ENCODE data around the gene PDLIM1. TPM values are rescaled to one million over a fixed set of nuclear protein-coding genes. Genes with fewer than 3 reads are reported as not detected.

Gene PDLIM1
- total and polyA plus RNA-seq, 2 of the 13 experiments (the other 11 are each of a cell fraction or from before 2014, with no cell fraction given): 119 to 123 TPM

- H3K4me2 ChIP-seq (ENCODE audit: low read depth, low read length): peak overlapping the region; percentile 34
Measured at GRCh38 chr10:95304463-95304862, 13.7 kb upstream of the PDLIM1 start.

More at GRCh38 chr10:95304463-95304862, 13.7 kb upstream of the PDLIM1 start:
- no peaks in the 10 kb centered on the region for H3K36me3 ChIP-seq (replicated peaks in 1 of 2; ENCODE audit: control insufficient read depth in 1 of 2, insufficient read depth in 2 of 2, low read length in 2 of 2)
- no peaks in the 10 kb centered on the region for H3K27me3 ChIP-seq (ENCODE audit: control insufficient read depth in 1 of 2, insufficient read depth in 2 of 2, low read length in 2 of 2)
- no peak overlapping the region for H2AFZ ChIP-seq (ENCODE audit: low read length)
- H3K27ac ChIP-seq (ENCODE audit: extremely low read length, insufficient read depth, low read length): no peak overlapping the region
- H3K79me2 ChIP-seq (ENCODE audit: insufficient read depth, low read length): no peaks in the 10 kb centered on the region
- peak; percentile 24; the same call in 1 of the 2 replicates for TF ChIP-seq RXRA (CRISPR knock-in tag; IDR thresholded peaks at IDR 0.05)
- TF ChIP-seq CBFB (CRISPR knock-in tag; IDR thresholded peaks at IDR 0.05): no peak
- TF ChIP-seq MTF2 (CRISPR knock-in tag; IDR thresholded peaks at IDR 0.05; ENCODE audit: borderline replicate concordance): no peak
- TF ChIP-seq NR2F6 (IDR thresholded peaks at IDR 0.05): 0 out of 2 replicates have a peak, but pooled peaks have one; percentile 19
- no peak for TF ChIP-seq NR2F6 (CRISPR knock-in tag; IDR thresholded peaks at IDR 0.05)
- no peak for TF ChIP-seq KDM4B (CRISPR knock-in tag; IDR thresholded peaks at IDR 0.05)
- TF ChIP-seq RARA (CRISPR knock-in tag; IDR thresholded peaks at IDR 0.05): peak; percentile 36; the same call in 1 of the 2 replicates
- no peak for TF ChIP-seq AHDC1 (CRISPR knock-in tag; IDR thresholded peaks at IDR 0.05; ENCODE audit: borderline replicate concordance)
- peak; percentile 54; the same call in 1 of the 2 replicates for TF ChIP-seq THRA (CRISPR knock-in tag; IDR thresholded peaks at IDR 0.05; ENCODE audit: borderline replicate concordance)
- TF ChIP-seq GTF2F1 (IDR thresholded peaks at IDR 0.05; ENCODE audit: low read length): no peak
- TF ChIP-seq SOX13 (IDR thresholded peaks at IDR 0.05): peak; percentile 50
- peak in 1 of 2 experiments; percentile 92; a peak in 2 of 4 replicates for TF ChIP-seq SOX13 (CRISPR knock-in tag; conservative IDR thresholded peaks at IDR 0.05 in 1 of 2, IDR thresholded peaks at IDR 0.05 in 1 of 2)
- peak; percentile 77; the same call in 1 of the 2 replicates for TF ChIP-seq SOX5 (CRISPR knock-in tag; IDR thresholded peaks at IDR 0.05; ENCODE audit: borderline replicate concordance)
- no peak for TF ChIP-seq ZNF562 (CRISPR knock-in tag; IDR thresholded peaks at IDR 0.05; ENCODE audit: borderline replicate concordance)
- no peak for TF ChIP-seq SOX6 (IDR thresholded peaks at IDR 0.05)
- peak; percentile 65 for TF ChIP-seq SOX6 (CRISPR knock-in tag; IDR thresholded peaks at IDR 0.05)
- no peak for TF ChIP-seq HDAC6 (IDR thresholded peaks at IDR 0.05; ENCODE audit: low read depth, low read length)
- no peak for TF ChIP-seq CEBPG (CRISPR knock-in tag; IDR thresholded peaks at IDR 0.05)
- no peak for TF ChIP-seq ZXDC (CRISPR knock-in tag; IDR thresholded peaks at IDR 0.05)
- no peaks in the 10 kb centered on the region for H4K20me1 ChIP-seq (ENCODE audit: insufficient read depth, low read length)
- ATAC-seq: no peak
- no peak for DNase-seq (ENCODE audit: low spot score)
- H3K4me3 ChIP-seq (replicated peaks in 1 of 3; ENCODE audit: insufficient read depth in 1 of 3, low read depth in 2 of 3, low read length in 3 of 3): no peak overlapping the region
- FAIRE-seq: no peak
- intact Hi-C loops (cut with micrococcal nuclease; ENCODE audit: unreplicated experiment) (no loop called here), in situ Hi-C loops (cut with HindIII; ENCODE audit: extremely low pct_ligation_motif_present, low pct_unique_long_range_greater_than_20kb) (no loop called here)
- WGBS (ENCODE audit: low lambda C conversion rate): 35% methylated on average over 4 of the region's 4 CpGs
- ChIA-PET POLR2A (no interaction called here), CTCF (ENCODE audit: low intra/inter-chr PET ratio, low total read pairs) (no interaction called here)
- no peaks in the 10 kb centered on the region for H3K9me3 ChIP-seq (ENCODE audit: low read length)
- peaks cover 48% of the 10 kb centered on the region for H3K4me1 ChIP-seq (ENCODE audit: insufficient read depth, low read length)
- no peak overlapping the region for H3K9ac ChIP-seq (ENCODE audit: insufficient read depth, low read depth, low read length)
- no TSS peak for BruUV-seq (replicated peaks)
